HL-60 (cell line): ENCODE data around the gene GDF11.
A peak's percentile ranks its signal among the peaks of the same experiment; 100 is the strongest.

ENCODE experiments used
- CTCF ChIP-seq: IDR thresholded peaks from one replicate; pipeline ENCODE4 v1.5.1; 2011; ENCODE audit warnings: low read length, control low read depth, inconsistent platforms; ENCODE audit not compliant: insufficient read depth
- GABPA ChIP-seq: IDR thresholded peaks from 2 replicates; pipeline ENCODE4 v1.6.1; 2012; ENCODE audit warnings: low read depth
- POLR2AphosphoS5 ChIP-seq: IDR thresholded peaks from 2 replicates; pipeline ENCODE4 v1.6.1; 2012; ENCODE audit warnings: low read depth
- REST ChIP-seq: IDR thresholded peaks from 2 replicates; pipeline ENCODE4 v1.6.1; 2012; ENCODE audit warnings: low read depth; ENCODE audit not compliant: insufficient replicate concordance
- SPI1 ChIP-seq: IDR thresholded peaks from 2 replicates; pipeline ENCODE4 v1.6.1; 2012; ENCODE audit warnings: low read depth, mild to moderate bottlenecking, borderline replicate concordance

- TF ChIP-seq CTCF (no peak), REST (no peak), POLR2AphosphoS5 (peak; percentile 69; the same call in 1 of the 2 replicates), SPI1 (no peak), GABPA (no peak)
Measured at GRCh38 chr12:55715833-55716581, 26.9 kb upstream of the GDF11 start, which contains the start of gene BLOC1S1.
